GM21576 (cell line): ENCODE results near the gene OPRL1.

Source experiments
- ATAC-seq: cut with Tn5 transposase; IDR thresholded peaks from one replicate; pipeline ENCODE4 v1.9.1; 2021; ENCODE audit warnings: mild to moderate bottlenecking, moderate library complexity; ENCODE audit not compliant: unreplicated experiment

OPRL1 gene

DNA sequence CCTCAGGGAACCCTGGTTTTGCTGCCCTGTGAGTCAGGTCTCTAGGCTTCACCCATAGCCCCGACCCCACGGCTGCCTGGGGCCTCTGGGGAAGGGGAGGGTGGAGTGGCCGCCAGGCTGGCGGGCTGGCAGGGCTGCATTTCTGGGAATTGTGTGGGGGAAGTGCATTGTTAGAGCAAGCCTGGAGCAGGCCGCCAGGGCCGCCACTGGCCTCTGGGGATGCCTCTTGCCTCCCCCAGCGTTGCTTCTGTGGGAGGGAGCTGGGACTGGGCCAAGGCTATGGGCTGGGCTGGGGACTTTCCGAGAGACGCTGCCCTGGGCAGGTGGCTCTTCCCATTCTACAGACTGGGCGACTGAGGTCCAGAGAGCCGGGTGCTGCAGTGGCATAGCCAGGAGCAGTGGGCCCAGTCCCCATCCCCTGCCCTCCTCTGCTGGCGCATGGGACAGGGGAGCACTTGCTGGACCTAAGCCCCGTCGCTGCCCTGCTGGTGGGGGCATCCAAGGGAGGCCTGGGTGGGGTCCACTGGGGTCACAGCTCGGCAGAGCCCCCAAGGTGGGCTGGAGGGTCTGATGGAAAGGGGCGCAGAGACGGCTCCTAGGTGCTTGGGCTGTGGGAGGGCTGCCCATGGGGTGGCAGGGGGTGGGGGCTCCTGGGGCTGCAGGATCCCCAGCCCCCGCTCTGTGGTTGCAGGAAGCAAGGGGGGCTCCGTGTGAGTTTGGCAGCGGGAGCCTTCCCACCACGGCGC is 23.8 kb upstream of the OPRL1 start:
- ATAC-seq = no peak

DNA sequence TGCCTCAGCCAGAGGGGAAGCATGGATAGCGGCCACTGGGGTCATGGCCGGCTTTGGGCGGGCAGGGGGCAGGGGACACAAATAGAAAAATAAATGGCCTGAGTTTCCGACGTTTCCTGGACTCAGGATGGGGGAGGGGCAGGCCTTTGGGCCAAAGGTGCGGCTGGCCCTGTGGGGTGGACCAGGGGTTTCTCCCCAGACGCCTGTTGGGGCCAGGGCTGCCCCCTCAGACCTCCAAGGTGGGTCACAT is 23.3 kb upstream of the OPRL1 start:
- ATAC-seq = no peak

DNA sequence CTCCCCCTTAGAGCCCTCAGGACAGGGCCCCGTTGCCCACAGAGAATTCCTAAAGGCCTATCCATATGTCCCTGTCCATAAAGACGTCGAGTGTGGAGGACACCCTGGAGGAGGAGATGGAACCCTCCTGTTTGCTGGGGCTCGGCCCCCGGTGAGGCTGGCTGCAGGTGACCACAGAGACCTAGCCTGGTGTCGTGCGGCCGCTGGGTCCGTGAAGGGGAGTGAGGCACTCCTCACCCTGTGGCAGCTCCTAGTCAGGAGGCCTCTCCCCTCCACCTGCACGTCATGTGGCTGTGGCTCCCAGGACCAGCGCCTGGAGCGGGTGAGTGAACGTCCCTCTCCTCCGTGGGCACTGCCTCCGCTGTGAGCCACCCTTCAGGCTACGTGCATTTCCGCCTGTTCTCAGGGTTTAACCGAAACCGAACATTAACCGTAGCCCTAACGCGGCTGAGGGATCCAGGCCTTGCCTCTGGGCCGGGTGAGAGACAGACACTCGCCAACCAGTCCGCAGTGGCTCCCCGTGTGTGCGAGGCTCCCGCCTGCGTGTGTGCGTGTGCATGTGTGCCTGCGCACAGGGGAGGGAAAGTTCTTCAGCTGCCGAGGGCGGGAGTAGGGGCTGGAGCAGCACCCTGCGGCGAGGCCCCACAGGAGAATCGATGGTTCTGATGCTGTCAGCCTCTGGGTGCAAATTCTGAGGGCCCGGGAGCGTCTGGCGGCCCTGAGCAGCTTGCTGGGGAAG is 22.8 kb upstream of the OPRL1 start:
- ATAC-seq = no peak

DNA sequence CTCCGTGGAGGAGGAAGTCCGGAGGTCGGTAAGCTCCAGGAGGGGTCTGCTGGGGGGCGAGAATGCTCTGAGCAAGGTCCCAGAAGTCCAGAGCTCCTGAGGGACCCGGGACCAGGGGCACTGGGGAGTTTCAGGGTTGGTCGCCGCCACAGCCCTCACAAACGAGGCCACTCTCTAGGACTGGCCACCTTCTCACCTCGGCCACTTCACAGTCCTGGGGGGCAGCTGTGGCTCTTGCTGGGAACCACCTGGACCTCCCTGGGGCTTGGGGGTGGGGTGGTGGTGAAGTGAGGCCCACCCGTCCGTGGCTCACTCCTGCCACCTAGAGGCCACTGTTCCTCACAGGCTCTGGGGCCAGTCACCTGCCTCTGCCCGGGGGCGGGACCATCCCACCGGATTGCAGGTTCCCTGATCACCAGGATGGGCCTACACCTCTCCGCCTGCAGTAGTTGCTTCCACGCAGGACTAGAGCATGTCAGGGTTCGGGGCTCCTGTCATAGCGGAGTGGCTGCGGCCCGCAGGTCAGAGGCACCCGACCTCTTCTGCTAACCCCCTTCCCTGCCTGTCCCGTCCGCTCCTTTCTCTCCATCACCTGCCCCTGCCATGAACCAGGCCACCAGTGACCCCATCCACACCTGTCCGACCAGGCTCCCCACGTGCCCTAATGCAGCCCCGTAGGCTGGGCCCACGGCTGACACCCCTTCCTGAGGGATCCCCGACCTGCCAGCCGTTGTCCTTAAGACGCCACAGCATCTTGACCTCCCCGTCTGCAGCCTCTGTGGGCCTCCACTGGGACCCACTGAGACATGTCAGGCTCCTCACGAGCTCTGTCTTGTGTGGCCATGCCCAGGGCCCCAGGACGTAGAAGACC is 22.0 kb upstream of the OPRL1 start:
- no peak for ATAC-seq

DNA sequence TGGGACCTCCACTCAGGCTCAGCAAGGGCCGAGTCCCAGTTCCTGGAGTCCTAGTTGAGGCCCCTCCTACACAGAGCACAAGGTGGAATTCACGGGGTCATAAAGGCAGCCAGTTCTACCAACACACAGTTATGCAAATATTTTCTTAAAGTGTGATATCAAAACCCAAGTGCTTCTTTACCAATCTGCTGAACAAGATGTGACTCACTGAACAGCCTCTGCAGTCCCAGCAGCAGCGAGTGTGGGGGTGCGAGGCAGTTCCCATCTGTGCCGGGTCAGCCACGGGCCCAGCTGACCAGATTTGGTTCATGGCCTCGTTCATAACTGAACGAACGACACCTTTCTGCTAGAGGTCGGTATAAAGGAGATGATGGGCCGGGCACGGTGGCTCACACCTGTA is 21.3 kb upstream of the OPRL1 start:
- ATAC-seq = no peak

DNA sequence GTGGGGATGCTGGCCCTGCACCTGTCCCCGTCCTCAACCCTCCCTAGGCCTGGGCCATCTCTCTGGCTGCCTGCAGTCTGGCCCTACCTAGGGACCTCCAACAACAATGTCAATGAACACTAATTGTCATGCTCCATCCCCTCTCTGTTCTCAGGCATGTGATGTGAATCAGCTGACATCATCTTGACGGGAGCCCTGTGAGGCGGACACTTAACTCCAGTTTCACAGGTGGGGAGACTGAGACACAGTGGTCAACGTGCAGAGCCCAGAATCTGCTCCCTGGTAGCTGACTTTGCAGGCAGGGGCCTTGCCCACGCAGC is 17.6 kb upstream of the OPRL1 start:
- no peak for ATAC-seq

DNA sequence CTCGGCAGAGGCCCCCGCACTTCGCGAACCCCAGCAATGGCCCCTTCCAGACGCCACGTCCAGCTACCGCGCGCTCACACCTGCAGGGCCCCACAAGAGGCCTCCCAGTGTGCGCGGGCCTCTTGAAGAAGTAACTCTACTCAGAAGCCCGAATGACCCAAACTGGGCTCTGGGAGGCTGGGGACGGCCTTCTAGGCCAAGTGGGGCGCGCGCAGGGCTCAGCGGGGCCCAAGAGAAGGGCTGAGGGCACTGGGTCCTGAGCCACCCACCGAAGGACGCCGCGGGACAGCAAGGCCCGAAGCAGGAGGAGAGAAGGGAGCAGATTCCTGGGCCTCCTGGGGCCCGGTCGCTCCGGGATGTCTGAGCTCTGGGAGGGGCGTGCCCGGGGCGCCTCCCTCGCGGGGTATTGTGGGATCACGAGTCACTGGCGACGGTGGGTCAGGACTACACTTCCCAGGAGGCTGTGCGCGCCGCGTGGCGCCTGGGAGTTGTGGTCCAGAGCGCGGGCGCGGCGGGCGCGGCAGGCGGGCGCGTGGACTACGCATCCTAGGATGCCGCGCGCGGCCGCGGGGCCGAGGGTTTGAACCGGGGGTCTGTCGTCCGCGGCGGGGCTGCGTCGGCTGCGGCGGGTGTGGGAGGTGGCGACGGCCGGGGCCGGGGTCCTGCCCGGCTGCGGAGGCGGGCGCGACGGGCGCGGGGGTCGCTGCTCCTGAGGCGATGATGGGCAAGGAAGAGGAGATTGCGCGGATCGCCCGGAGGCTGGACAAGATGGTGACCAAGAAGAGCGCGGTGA is 17.1 kb upstream of the OPRL1 start, which contains the start of gene TCEA2:
TCEA2 (plus strand) TSS at position 603 of the 793 bp plus-strand sequence; CDS start at position 718, 115 bp downstream.
- ATAC-seq = peak; percentile 48

DNA sequence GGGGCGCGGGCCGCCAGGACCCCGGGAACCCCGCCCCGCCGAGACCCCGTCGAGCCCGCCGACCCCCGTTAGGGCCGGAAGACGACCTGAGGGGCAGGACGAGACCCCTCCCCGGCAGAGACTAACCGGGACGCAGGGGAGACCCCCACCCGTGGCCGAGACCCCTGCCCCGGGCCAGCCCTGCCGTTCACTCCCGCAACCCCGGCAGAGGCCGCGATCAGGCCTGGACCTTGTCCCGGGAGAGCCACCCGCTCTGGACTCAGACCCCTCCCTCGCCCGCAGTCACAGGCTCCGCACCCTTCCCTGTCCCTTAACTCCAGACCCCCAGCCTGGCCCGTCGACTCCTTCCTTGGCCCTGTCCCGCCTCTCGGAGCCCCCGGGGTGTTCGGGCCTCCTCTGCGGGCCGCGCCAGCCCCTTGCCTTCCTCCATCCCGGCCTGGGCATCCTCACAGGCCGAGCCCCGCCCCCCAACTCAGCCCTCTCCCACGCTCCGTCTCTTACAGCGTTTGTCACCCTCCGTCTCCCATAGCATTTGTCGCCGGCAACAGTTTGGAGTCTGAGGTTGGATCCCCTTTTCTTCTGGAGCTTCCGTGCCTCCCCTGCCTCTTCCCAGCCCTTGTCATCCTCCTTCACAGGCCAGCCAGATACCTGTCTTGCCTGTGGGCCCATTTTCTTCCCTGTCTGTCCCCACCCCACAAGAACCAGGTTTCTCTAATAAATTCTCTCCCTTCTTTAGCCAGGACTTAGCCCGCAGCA is 16.3 kb upstream of the OPRL1 start:
- ATAC-seq = no peak

DNA sequence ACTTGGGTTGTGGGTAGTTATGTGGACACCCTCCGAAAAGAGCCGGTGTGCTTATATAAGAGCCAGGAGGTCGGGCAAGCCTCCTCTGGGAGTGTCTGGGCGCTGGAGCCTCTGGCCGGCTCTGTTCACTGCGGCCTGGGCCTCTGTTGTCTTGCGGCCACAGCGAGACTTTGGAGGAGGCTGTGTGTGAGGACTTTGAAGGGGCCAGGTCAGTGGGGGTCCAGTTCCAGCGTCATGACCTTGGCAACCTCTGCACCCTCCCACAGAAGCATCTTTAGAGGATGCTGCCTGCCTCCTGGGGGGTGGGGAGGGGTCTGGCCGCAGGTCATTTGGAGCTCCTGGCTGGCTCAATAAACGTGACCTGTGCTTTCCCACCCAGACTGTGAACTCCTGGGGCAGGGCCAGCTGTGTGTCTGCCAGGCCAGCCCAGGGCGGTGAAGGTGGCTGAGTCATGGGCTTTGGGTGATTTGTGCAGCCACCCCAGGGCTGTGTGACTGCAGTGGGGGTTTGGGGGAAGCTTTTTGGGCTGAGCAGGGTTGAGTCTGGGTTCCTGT is 15.7 kb upstream of the OPRL1 start:
- no peak for ATAC-seq

DNA sequence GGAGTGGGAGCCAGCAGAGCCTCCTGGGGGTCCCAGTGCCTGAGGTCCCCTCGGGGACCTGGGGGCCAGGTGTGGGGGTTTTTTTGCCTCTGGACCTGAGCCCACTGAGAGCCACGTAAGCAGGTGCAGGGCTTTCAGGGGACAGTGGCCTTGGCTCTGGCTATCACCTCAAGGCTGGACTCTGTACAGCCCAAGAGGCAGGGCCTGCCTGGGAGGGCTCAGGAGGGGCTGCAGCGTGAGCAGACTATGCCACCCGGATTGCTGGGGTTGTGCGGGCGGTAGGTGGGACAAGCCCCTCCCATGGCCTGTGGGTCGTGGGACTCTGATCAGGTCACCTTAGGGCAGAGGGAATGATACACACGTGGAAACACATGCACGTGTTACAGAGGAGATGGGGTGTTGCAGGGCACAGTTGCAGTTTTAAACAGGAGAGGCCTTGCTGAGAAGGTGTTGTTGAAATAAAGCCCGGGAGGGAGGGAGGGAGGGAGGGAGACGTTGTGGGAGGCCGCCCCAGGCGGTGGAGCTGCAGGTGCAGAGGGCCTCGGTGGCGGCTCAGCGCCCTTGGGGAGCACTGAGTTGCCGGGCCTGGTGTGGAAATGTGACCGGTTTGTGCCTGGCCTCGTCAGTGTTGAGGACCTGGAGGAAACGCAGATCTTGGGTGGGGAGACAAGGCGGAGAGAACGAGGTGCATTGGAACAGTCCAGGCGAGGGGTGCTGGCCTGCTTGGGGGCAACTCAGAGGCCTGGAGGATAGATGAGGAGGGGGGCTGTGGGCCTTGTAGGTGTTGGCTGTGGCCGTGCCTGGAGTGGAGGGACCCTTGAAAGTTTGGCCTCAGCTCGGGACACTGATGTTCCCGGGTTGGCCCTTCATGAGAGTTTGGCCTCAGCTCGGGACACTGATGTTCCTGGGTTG is 14.6 kb upstream of the OPRL1 start:
- no peak for ATAC-seq

DNA sequence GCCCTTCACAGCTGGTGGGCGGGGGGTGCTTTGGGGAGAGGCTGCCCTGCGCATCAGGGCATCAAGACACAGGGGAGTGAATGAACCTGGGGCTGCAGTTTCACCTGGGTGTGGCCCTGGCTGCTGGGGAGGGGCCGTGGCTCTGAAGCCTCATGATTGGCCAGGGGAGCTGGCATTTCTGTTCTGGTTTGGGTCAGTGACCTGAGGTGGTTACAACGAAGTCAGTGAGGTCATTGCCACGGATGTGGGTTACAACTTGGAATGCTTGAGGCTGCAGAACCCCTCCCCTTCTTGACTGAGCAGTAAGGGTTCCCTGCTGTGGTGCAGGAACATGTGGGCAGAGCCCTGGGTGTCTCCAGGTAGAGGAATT is 13.9 kb upstream of the OPRL1 start:
- ATAC-seq = peak; percentile 54

DNA sequence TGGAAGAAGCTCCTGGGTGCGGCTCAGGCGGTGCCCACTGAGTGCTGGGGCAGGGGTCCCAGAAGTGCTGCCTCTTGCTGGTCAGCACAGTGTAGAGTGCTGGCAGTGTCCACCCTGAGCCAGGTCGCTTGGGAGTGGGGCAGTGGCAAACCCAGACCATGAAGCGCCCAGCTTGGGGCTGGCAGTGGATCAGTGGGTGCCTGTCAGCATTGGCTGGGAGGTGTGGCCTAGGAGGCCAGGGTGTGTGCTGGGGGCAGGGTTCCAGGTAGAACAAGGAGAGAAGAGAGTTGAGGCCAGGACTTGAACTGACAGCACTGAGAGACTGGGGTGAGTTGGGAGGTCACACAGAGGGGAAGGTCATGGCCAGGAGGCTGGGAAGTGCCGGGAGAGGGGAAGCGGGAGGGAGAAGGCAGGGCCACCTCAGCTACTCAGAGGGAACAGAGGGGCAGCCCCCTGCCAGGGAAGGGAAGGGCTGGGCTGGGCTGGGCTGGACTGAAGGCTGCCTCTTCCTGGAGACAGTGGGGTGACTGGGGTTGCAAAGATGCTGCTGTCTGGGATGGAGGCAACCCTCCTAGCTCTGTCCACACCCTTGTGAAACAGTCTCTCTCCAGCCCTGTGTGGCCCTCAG is 12.8 kb upstream of the OPRL1 start:
- no peak for ATAC-seq

DNA sequence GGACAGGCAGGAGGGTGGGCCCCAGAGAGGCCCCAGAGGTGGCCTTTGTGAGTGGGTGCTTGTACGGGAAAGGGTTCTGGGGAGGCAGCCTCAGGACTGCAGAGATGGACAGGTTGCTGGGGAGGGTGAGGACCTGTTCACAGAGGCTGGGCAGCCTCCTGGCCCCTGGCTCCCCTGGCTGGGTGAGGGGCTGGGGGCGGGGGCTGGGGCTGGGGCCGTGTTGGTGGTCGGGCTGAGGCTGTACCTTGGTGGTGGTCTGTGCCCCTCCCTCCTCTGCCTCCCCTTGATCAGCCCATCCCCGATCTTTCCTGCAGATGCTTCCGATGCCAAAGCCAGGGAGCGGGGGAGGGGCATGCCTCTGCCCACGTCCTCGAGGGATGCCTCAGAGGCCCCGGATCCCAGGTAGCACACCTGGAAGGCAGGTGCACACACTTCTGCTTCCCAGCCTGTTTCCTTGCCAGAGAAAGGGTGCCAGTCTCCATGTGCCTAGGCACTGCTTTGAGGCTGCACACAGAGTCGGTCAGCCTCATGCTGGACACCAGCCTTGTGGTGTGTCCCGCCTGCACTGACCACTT is 12.1 kb upstream of the OPRL1 start:
- no peak for ATAC-seq

DNA sequence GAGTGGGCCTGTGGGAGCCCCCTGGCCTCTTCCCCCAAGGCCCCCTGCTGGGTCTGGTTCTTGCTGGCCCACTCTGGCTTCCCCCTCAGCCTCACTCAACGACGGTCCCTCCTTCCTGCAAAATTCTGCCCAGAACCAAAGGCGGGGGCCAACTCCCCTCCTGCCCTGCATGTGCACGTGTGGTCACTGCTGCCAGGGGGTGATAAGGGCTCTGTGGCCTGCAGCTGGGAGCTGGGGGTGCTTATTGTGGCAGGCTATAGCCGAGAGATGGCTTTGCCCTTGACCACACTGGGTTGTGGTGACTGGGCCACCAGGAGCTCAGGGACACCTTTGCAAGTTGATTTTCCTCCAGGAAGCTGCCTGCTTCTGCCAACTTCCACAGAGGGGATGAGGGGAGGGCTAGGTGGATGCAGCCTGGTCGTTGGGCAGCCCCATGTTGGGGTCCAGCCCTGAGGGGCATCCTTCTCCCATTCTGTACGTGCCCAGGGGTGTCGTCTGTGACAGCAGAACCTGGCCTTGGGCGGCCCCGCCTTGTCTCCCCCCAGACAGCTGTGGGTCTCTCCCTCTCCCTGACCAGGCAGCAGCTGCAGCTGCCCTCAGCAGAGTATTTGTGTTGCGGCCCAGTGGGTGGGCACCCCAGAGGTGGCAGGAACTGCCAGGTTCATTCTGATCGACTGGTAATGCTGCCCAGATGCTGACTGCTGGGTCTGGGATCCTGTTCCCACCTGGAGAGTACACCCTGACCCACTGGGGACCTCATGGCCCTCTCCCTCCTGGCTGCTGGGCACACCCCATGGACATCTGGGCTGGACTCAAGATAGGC is 11.3 kb upstream of the OPRL1 start:
- ATAC-seq = no peak

DNA sequence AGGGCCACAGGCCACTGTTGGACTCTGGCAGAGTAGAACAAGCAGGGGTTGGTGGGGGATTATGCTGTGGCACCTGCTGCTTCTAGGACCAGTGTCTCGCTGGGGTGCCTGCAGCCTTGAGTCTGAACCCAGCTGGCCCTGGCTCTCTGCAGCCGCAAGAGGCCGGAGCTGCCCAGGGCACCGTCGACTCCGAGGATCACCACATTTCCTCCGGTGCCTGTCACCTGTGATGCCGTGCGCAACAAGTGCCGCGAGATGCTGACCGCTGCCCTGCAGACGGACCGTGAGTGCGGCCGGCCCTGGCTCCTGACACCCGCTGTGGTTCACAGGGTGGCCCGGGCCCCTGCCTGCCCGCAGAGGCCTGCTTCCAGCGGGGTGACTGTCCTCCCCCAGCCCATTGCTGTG is 10.7 kb upstream of the OPRL1 start:
- ATAC-seq = no peak

DNA sequence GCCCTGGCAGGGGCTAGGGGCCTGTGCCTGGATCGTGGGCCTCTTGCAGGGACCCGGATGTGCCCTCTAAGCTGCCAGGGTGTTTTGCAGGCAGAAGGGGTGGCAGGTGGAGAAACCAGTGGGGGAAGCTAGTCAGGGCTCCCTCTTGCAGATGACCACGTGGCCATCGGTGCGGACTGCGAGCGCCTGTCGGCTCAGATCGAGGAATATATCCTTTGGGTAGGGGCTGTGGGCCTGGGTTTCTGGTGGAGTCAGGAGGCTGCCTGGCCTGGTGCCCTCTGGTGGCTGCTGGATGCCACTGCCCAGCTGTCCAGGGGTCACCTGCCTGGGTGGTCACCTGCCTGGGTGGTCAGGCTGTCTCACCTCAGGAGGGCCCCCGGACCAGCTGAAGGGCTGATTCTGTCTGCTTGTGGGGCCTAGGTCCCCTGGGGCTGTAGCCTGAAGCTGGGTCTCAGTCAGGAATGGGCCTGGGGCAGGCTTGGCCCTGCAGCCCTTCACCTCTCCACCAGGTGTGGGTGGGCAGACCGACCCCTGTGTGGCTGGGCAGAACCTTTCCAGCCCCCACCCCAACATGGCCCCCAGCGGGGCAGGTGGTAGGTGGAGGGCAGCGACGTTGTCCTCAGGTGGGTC is 10.2 kb upstream of the OPRL1 start:
- no peak for ATAC-seq
